Ramos (cell line): ENCODE data around the gene IRF1.

Experiments
- in situ Hi-C: fragments of 300-500 bp; cut with MboI; formaldehyde crosslinking; loops from one replicate; pipeline ENCODE4 v1.14.3; 2022; ENCODE audit warnings: low sequenced_read_pairs; ENCODE audit not compliant: unreplicated experiment

Gene IRF1

DNA sequence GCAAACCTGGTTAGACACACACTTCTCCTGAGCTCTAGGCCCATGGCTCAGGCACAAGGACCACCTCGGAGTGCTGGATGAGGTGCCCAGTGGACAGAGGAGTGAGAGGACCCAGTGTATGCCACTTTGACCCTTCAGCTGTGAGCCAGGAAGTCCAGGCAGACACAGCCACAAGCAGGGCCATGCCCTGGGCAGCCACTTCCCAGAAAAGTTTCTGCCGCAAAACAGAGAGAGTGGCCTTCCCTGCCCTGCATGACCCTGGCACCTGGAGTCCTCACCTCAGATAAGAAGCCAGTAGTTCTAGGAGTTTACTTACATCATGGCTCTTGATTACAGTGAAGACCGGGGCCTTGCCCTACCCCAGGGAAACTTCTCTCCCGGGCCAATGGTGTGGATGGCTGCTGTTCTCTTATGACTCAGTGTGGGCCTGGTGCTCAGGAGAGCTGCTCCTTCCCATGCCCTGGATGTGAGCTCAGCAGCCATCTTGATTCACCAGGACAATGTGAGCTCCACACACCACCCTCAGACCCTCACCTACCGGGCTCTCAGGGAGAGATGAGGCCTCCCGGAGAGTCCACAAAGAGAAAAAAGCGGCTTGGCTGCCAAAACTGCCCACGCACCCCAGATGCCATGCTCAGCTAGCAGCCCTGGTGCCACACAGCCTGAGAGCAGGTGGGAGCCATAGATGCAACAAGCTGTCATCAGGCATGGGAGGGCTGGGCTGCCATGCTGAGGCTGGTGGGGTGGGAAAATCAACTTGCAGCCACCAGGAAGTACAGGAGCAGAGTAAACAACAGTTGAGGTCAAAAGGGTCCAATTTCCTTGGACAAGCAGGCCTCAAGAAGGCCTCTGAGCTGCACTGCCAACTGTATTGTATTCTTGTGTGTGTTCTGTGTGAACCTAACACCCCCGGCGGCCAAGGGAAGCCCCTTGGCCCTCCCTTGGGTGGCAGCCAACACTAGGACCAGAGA, 11.7 kb upstream of the IRF1 start:
- in situ Hi-C loops: loop anchor here (5.0 to 25.0 kb wide), 3 partner anchors 115 to 437 kb away; partner anchors contain the start of genes IL3 and PDLIM4

DNA sequence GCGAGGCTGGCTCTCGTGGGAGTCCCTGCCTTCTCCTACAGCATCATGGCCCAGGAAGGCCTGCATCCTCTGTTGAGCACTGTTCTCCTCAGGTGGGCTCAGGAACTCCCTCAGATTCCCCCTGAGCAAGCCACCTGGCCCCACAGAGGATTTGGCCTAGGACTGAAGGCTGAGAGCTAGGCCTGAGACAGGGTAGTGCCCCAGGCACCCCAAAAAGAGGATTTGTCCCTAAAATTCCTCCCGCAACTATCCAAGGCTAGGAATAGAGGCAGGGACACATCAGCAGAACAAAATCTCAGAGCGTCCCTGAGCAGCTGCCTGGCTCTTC, 11.0 kb upstream of the IRF1 start:
- in situ Hi-C loops: loop anchor here (5.0 to 25.0 kb wide), 3 partner anchors 114 to 437 kb away; partner anchors contain the start of genes IL3 and PDLIM4

DNA sequence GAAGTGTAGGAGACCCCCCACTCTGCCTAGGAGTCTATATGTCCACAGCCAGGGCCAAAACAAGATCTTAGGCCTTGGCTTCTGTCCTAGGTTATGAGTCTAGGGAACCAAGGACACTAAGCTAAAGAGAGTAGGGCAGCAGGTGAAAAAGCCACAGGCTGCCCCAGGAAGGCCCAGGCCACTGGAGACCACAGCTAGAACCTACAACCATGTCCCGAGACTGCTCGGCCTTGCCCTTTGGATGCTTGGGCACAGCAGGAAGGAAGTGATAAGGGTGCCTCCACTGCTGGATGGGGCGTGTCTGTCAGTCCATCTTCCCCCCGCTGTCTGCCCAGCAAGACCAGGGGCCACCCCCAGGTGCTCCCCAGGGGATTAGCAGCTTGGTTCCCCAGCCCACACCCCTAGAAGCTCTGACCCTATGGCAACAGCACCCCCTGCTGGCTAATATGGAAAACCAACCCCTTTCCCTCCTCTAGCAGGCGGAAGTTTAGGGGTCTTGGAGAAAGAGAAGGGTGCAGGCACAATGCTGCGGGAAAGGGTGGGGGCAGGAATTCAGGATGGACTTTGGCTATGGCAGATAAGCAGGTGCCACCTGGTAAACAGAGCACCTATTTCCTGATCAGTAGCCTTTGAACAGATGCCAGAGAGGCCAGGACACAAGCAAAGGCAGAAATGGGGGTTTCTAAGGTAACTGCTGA, 10.5 kb upstream of the IRF1 start:
- in situ Hi-C loops: loop anchor here (5.0 to 25.0 kb wide), 3 partner anchors 114 to 436 kb away; partner anchors contain the start of genes IL3 and PDLIM4

DNA sequence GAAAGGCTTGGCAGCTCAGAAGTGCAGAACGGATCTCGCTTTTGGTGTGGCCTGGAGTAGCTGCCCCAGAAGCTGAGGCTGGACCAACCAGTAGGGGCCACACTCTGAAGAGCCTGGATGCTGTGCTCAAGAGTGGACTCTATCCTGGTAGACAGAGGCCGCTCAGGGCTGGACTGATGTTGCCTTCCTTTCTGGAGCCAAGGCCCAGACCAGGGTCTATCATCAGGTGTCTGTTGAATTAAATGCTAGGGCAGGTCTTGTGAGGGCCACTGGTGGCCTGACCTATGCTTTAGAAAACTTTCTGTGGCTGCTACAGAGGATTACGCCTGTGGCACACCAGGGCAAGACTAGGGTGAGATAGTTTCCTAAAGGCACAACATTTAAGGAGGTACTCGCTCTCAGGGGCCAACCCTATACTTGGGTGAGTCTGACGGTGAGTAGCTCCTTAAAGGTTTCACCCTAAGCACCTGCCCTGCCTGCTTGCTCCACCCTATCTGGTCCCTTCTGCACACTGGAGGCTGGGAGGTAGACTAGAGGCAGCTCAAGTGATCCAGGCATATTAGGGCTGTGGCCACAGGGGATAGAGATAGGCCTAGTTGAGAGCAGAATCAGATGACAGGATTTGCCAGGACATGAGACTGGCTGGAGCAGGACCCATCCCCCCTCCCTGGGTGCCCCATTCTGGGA, 9.8 kb upstream of the IRF1 start:
- in situ Hi-C loops: loop anchor here (5.0 to 25.0 kb wide), 3 partner anchors 113 to 436 kb away; partner anchors contain the start of genes IL3 and PDLIM4

DNA sequence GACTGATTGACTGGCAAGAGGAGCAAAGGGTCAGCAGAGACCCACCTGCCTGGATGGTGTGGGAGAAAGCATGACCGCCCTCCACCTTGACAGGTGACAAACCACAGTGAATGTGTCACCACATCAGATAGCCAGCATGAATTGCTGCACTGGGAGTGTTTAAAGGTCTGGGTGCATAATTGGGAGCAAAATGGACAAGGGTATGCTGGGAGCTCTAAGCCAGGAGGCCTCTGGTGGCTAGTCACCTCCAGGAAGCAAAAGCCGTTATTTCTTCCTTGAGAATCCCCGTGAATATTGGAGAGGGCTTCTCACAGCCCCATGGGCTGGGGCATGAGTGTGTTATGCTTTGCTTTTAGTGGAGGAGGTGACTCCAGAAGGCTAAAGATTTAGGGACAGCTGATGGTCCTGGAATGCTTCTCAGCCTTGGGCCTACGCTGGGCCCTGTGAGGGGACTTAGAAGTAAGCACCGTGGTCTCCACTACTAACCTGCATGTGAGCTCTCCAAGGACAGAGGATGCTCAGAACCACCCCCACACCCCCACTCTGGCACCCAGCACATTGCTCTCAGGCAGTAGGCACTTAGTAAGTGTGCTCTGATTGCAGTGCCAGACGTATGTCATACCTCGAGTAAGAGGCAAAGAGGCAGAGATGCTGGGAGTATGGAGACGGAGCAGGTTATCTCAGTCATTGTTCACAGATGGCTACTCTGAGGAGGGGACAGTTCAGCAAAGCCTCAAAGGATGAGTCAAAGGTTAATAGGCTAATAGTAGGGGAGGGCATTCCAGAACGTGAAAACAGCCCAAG, 9.1 kb upstream of the IRF1 start:
- in situ Hi-C loops: loop anchor here (5.0 to 25.0 kb wide), 4 partner anchors 112 to 862 kb away; partner anchors contain the start of genes IL3, PDLIM4 and RAPGEF6

DNA sequence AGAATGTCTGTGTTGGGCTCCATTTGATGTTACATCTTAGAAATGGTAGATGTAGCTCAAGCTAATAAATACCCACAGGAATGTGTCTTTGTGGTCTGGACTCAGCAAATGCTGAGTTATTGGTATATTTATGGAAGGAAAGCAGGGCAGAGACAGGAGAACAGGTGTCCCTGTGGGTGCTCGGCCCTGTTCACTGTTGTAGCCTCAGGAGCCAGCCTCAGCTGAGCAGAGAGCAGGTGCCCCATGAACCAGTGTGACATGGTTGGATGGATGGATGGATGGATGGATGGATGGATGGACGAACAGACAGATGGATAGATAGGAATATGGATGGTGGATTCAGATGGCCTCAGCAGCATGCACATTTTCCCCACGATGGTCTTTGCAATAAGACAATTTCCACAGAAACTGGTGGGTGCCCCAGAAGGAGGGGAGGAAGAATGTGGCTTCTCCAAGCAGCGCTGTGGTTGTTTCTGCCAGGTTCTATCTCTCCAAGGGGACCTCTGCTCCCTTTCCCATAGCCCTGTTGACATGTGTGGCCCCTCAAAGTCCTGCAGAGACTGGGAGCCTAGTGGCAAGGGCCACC, 8.2 kb upstream of the IRF1 start:
- in situ Hi-C loops: loop anchor here (25.0 kb wide), 1 partner anchor 861 kb away; the partner anchor contains the start of gene RAPGEF6

DNA sequence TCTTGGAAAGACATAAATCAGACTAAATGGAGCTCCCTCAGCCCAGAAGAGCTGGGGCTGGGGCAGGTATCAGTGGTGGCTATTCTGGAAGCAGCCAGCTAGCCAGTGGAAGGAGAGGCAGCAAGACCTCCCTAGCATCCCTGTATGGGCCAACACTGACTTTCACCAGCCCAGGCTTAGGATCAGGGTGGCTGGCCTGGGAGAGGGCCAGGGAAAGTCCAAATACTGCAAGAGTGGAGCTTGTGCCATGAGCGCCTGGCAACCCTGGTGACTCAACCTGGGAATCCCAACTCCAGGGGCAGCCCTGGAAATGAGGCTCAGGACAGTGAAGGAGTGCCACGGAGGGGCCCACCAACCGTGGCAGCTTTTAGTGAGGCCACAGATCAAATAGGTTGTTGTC, 7.6 kb upstream of the IRF1 start:
- in situ Hi-C loops: loop anchor here (25.0 kb wide), 1 partner anchor 861 kb away; the partner anchor contains the start of gene RAPGEF6

DNA sequence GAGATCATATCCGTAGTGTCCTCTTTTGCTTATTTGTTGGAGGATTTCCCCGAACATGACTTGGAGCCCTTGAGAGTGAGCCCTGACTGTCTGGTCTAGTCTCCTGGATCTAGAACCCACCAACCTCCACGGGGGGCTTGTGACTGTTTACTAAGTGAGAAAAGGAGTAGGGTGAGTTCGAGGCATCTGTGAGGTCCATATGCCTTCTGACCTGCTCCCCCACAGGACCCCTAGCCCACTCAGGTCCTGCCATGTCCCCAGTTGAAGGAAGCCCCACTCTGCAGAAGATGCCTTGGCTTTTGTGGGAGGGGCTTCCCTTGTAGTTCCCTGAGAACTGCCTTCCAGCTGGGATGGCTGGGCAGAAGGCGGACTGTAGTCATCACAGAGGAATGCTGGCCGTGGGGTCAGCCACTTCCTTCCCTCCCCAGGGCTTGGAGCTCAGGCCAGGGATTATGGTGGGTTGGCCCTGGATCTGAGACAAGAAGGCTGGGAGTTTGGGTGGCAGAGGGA, 7.0 kb upstream of the IRF1 start:
- in situ Hi-C loops: loop anchor here (25.0 kb wide), 1 partner anchor 860 kb away; the partner anchor contains the start of gene RAPGEF6

DNA sequence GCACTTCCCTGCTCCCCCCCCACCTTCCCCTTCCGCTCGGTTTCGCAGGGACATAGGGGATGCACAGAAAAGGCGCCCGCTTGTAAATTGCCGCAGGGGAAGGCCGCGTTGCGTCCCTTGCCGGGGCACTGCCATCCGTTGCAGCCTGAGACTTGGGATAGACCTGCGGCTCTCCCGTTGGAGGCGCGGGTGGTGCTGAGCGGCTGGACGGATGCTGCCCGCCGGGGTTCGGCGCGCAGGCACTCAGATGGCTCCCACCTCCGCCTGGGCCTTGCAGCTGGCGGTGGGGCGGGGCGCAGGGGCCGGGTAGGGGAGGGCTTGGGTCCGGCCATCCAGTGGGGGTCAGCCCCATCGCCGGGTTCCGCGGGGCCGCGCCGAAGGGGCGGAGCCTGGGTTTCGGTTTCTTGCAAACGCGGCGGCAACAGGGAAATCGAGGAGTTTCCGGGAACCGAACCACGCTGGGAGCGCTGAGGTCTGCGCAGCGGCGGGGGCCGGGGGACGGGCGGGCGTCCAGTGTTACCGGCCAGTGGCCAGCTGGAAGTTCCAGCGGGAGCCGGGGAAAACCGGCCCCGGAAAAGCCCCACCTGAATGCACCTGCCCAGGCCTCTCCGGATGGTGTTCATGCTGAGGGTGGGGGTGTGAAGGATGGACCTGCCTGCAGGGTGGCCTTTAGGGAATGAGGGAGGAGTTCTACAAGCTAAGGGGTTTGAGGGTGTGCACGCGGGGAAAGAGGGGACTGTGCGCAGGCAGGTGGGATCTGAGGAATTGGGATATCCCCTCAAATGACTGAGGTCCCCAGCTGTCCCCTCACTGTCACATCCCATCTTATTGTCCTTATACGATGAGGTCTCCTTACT, 6.3 kb upstream of the IRF1 start:
- in situ Hi-C loops: loop anchor here (25.0 kb wide), 1 partner anchor 860 kb away; the partner anchor contains the start of gene RAPGEF6

DNA sequence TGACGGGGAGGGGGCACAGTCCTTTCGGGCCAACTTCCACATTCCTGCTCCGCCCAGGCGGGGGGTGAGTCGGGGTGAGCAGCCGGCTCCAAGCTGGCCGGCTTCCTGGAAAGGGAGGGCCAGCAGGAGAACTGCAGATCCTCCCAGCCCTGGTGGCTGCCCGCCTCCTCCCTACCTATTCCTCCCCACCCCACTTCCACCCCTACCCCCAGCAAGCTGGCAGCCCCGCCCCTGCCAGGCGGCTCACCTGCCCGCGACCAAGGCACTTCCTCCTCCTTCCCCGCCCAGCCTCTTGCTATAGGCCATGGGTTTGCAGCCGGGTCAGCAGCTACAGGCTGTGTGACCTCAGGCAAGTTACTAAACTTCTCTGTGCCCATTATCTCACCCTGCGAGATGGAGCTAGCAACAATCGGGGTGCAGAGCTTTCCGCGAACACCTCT, 5.6 kb upstream of the IRF1 start:
- in situ Hi-C loops: loop anchor here (25.0 kb wide), 1 partner anchor 859 kb away; the partner anchor contains the start of gene RAPGEF6

DNA sequence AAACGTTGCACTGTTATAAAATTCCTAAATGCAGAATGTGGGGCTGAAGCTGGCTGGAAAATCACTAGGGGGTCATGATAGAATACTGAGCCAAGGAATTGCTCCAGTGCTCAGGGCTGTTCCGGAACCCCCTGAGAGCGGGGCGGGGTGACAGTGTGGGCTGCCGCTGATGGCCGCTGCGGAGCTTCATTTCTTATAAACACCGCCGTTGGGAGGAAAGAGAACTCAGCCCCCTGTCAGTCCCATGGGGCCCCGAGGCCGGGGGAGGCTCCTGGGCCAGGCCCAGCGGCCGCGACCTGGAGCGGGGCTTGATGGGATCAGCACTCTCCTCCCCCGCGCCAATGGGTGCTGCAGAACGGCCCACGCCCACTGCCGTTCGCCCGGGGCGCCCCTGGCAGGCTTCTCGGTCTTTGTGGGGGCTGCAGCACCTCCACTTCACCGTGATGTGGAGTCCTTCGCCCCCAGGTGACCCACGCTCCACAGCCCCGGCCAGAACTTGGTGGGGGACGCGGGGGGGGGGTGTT, 5.2 kb upstream of the IRF1 start:
- in situ Hi-C loops: loop anchor here (25.0 kb wide), 1 partner anchor 858 kb away; the partner anchor contains the start of gene RAPGEF6

DNA sequence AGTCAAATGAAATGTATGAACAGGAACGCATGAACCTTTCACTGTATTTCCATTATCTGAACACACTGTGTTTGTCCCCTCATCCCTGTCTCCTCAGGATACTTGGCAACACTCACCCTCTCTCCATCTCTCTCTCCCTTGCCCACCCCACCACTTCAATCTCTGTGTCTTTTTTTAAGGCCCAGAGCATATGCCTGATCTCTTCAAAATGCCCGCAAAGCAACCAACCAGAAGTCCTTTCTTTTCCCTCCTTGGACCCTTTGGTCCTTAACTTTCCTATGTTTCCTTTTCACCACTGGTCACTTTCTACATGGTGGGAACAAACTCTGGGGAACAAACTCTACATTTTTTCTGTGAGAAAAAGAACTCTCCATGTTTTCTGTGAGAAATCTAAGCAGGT, 3.2 kb upstream of the IRF1 start:
- in situ Hi-C loops: loop anchor here (5.0 to 25.0 kb wide), 2 partner anchors 77 to 857 kb away; partner anchors contain the start of gene RAPGEF6

DNA sequence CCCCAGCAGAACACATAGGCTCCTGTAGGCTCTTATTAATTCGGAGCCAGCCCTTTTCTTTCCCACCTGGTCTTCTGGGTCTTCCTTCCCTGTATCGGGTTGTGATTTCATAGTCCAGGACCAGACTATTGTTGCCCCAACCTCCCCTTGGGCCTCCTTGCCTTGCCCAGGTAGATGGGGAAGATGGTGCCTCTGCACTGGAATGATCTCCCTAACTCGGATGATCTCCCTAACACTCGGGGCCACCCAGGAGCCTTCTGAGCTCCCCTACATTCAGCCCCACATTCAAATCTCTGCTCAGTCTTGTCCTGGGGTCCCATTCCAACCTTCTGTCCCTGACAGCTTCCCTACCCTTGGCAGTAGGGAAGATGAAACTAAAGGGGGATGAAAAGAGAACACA, 2.7 kb upstream of the IRF1 start:
- in situ Hi-C loops: loop anchor here (5.0 to 25.0 kb wide), 2 partner anchors 76 to 856 kb away; partner anchors contain the start of gene RAPGEF6

DNA sequence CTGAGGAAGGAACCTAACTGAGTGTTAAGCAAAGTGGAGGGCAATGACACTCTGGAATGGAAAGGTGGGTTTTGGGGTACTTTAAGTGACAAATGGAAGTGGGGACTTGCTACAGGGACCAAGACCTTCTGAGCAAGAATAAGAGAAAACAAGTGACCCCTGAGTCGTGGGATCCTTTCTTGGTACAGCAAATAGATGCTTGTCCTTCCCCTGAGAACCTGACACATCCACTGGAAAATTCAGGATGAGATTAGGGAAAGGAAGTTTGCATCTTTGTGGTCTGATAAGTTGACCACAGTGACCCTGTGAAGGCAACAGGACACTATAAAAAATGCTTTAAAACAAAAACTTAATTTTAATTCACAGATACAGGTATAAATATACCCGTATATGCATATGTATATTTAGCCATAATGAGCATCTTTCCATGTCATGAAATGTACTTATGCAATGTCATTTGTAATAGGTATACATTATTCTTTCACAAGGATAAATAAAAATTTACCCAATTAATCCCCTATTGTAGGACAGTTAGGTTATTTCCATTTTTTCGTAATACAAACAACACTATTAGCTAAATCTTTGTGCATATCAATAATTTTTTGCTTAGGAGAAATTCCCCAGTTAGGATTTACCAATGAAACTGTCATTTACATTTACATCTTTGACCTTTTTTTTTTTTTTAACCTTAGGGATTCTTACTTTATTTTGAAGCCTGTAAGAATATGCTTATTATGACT, 2.0 kb upstream of the IRF1 start:
- in situ Hi-C loops: loop anchor here (5.0 to 25.0 kb wide), 2 partner anchors 75 to 855 kb away; partner anchors contain the start of gene RAPGEF6

DNA sequence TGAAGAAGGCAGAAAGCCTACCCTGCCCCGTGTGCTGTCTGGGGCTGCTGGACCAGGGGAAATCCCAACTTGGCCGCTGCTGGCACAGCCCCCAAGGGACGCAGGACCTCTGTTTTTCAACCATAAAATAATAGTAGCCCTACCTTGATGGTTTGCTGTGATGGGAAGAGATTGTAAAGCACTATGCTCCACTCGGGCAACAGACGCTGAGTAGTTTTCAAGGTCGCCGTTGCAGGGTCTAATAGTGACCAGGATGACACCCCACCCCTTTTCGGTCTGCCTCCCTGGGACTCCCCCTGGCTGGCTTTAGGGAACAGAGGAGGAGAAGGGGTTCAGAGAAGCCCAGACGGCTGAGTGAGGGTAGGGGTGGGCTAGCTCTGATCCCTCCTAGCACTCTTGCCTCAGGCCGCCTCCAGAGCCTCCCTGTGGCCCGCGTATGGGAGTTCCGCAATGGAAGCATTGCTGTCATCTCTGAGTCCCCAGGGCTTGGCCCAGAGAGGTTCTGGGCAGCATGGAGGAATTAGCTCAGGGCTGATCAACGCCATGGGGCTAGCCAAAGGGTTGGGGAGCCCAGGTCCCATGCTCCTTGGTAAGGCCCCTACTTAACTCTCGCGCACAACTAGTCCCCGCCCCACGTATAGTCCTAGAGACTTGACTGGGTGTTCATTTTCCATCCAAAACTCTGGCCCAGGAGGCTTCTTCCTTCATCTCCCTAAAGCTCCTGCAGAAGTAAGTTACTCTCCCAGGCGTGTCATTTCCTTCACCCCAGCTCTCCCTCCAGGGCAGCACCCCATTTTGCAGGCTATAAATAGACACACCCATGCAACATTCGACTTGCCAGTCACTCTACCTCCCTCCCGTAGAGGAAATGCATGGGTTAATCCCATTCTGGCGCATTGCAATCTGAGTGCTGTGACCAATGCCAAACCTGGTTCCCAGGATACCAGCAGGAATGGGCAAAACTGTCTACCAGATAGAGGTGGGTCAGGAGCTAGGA, 1.1 kb upstream of the IRF1 start:
- in situ Hi-C loops: loop anchor here (5.0 to 25.0 kb wide), 2 partner anchors 74 to 854 kb away; partner anchors contain the start of gene RAPGEF6
